Breast epithelium (tissue), 4 donors: ENCODE data around the gene C20orf141. TPM values are rescaled to one million over a fixed set of nuclear protein-coding genes. Genes with fewer than 3 reads are reported as not detected.
A peak's percentile ranks its signal among the peaks of the same experiment; 100 is the strongest.

Experiments
- DNase-seq, 2 donors: peaks; one replicate each; pipeline ENCODE4 v3.0.0-alpha.2; 2019; ENCODE audit warnings: low spot score in 2 of 2
- H3K27ac ChIP-seq, 2 donors: fragments of 200-600 bp; sonication (generic) in 1 of 2; one replicate each; pipeline ENCODE4 v1.5.1; 2016 to 2019; ENCODE audit warnings: mild to moderate bottlenecking in 1 of 2
- H3K27me3 ChIP-seq, 2 donors: fragments of 200-600 bp; sonication (generic) in 1 of 2; one replicate each; pipeline versions ENCODE4 v1.5.1 to v1.6.0; 2017 to 2019; ENCODE audit warnings: control low read depth in 1 of 2, mild to moderate bottlenecking in 1 of 2
- H3K36me3 ChIP-seq: fragments of 200-600 bp; one replicate; pipeline ENCODE4 v1.5.1; 2019
- H3K4me1 ChIP-seq, 2 donors: fragments of 200-600 bp; sonication (generic); one replicate each; pipeline ENCODE4 v1.5.1; 2016 to 2019; ENCODE audit warnings: control low read depth in 1 of 2
- H3K4me3 ChIP-seq, 3 donors: fragments of 200-600 bp; sonication (generic); 1 replicate in 2 of 3; 2 replicates in 1 of 3; pipeline ENCODE4 v1.5.1; 2016 to 2019; ENCODE audit warnings: mild to moderate bottlenecking in 3 of 3, moderate library complexity in 2 of 3
- H3K9me3 ChIP-seq, 2 donors: fragments of 200-600 bp; sonication (generic) in 1 of 2; one replicate each; pipeline ENCODE4 v1.5.1; 2016 to 2019; ENCODE audit warnings: control low read depth in 1 of 2
- POLR2A ChIP-seq: fragments of 450-650 bp; IDR thresholded peaks from one replicate; pipeline ENCODE4 v1.6.1; 2016; ENCODE audit warnings: antibody characterized with exemption, mild to moderate bottlenecking, moderate library complexity
- POLR2AphosphoS5 ChIP-seq, 3 donors: sonication (generic); formaldehyde crosslinking; IDR thresholded peaks; one replicate each; pipeline ENCODE4 v1.6.1; 2017; ENCODE audit warnings: antibody characterized with exemption in 3 of 3
- intact Hi-C: fragments of 100-400 bp; cut with DNase I; formaldehyde crosslinking; loops from one replicate; pipeline ENCODE4 v1.15.1; 2023; ENCODE audit warnings: low total_unique reads
- total RNA-seq, 3 donors: library from RNA; depleted of rRNA; stranded (reverse); fragments of >200 nt; gene quantifications; one replicate each; pipeline ENCODE4 v1.1.0, GENCODE V29; 2016
- TF ChIP-seq, protein P1 (sequence below), 3 donors: fragments of 450-650 bp; IDR thresholded peaks; one replicate each; pipeline ENCODE4 v1.5.1; 2016 to 2017; ENCODE audit warnings: antibody characterized with exemption in 3 of 3, mild to moderate bottlenecking in 3 of 3, moderate library complexity in 3 of 3

Gene C20orf141
- total RNA-seq, 3 donors from 2014 or later = not detected

- intact Hi-C loops = loop anchor here (5.0 kb wide), 1 partner anchor 873 kb away; no protein-coding TSS in a partner anchor
Observed at GRCh38 chr20:2815242-2815900, 584 bp downstream of the C20orf141 start.

DNA sequence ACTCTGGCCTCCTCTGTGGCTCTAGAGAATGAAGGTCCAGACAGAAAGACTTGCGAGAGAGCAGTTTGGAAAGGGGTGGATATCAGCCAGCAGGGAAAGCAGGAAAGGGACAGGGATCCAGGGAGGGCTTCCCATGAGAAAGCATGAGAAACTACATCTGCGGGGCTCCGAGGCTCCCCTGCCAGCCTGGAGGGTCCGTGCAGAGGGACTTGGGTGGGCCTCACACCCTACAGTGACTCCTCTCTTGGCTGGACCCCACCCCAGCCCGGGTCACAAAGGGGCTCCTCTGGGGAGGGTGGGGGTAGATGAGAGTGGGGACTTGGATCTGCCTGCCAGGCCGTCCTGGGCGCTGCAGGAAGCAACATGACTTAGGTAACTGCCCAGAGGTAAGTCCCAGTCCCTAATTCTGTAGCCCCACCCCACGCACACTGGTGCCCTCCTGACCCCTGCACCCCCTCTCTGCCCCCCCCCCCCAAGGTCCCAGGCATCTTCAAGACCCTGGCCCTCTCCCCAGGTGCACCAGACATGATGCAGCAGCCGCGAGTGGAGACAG, 1.3 kb downstream of the C20orf141 start, which contains the start of gene TMEM239:
TMEM239 (plus strand) TSS at position 335 of the 553 bp plus-strand sequence; CDS start at position 526, 191 bp downstream.
- Histone ChIP-seq H3K27ac (peak within 1 kb of the TSS; percentile 17 to 83), H3K4me1 (no peaks in the 10 kb centered on the region), H3K27me3 (peaks cover 2 to 9% of the 10 kb centered on the region in 2 donors), H3K9me3 (no peaks in the 10 kb centered on the region), H3K36me3 (no peaks in the 10 kb centered on the region), H3K4me3 (no peak within 1 kb of the TSS)
- DNase-seq = no peak
- intact Hi-C loops = loop anchor here (5.0 kb wide), 1 partner anchor 874 kb away; no protein-coding TSS in a partner anchor
- no peak for TF ChIP-seq POLR2A
- TF ChIP-seq POLR2AphosphoS5 (IDR thresholded peaks at IDR 0.05) = no peak
- TF ChIP-seq, protein P1, sequence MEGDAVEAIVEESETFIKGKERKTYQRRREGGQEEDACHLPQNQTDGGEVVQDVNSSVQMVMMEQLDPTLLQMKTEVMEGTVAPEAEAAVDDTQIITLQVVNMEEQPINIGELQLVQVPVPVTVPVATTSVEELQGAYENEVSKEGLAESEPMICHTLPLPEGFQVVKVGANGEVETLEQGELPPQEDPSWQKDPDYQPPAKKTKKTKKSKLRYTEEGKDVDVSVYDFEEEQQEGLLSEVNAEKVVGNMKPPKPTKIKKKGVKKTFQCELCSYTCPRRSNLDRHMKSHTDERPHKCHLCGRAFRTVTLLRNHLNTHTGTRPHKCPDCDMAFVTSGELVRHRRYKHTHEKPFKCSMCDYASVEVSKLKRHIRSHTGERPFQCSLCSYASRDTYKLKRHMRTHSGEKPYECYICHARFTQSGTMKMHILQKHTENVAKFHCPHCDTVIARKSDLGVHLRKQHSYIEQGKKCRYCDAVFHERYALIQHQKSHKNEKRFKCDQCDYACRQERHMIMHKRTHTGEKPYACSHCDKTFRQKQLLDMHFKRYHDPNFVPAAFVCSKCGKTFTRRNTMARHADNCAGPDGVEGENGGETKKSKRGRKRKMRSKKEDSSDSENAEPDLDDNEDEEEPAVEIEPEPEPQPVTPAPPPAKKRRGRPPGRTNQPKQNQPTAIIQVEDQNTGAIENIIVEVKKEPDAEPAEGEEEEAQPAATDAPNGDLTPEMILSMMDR (IDR thresholded peaks at IDR 0.05) = no peak

More at GRCh38 chr20:2815242-2815900, 584 bp downstream of the C20orf141 start:
- Histone ChIP-seq H3K27me3 (peaks cover 0 to 2% of the 10 kb centered on the region in 2 donors), H3K9me3 (no peaks in the 10 kb centered on the region), H3K4me1 (no peaks in the 10 kb centered on the region), H3K27ac (peak overlapping the region; percentile 17 to 83), H3K36me3 (no peaks in the 10 kb centered on the region), H3K4me3 (no peak overlapping the region)
- TF ChIP-seq, protein P1 (IDR thresholded peaks at IDR 0.05) = no peak
- TF ChIP-seq POLR2AphosphoS5 (IDR thresholded peaks at IDR 0.05) (no peak), POLR2A (no peak)
- peak in 1 of 2 donors; percentile 6 for DNase-seq

DNA sequence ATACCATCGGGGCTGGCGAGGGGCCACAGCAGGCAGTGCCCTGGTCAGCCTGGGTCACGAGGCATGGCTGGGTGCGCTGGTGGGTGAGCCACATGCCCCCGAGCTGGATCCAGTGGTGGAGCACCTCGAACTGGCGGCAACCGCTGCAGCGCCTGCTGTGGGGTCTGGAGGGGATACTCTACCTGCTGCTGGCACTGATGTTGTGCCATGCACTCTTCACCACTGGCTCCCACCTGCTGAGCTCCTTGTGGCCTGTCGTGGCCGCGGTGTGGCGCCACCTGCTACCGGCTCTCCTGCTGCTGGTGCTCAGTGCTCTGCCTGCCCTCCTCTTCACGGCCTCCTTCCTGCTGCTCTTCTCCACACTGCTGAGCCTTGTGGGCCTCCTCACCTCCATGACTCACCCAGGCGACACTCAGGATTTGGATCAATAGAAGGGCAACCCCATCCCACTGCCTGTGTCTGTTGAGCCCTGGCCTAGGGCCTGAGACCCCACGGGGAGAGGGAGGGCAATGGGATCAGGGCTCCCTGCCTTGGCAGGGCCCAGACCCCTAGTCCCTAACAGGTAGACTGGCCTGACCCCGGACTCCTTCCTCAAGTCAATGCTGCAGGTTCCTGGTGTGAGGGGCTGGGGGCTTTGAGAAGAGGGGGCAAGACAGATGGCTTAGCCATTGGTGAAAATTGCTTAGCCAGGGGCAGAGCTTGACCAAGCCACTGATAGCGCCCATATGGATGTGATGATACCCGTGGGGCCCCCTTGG, 2.0 kb downstream of the C20orf141 start:
- intact Hi-C loops = loop anchor here (5.0 kb wide), 1 partner anchor 874 kb away; no protein-coding TSS in a partner anchor
- H3K4me3 ChIP-seq = no peak overlapping the region
- no peak for DNase-seq
- peak overlapping the region in 1 of 2 donors; percentile 83 for H3K27ac ChIP-seq
- TF ChIP-seq POLR2A (no peak), POLR2AphosphoS5 (IDR thresholded peaks at IDR 0.05) (no peak)
- H3K4me1 ChIP-seq = no peaks in the 10 kb centered on the region
- H3K9me3 ChIP-seq = no peaks in the 10 kb centered on the region
- no peaks in the 10 kb centered on the region for H3K36me3 ChIP-seq
- H3K27me3 ChIP-seq = peaks cover 3 to 13% of the 10 kb centered on the region in 2 donors

- Histone ChIP-seq H3K9me3 (no peaks in the 10 kb centered on the region), H3K27ac (peak overlapping the region in 1 of 2 donors; percentile 83), H3K27me3 (peaks cover 3 to 13% of the 10 kb centered on the region in 2 donors), H3K4me3 (no peak overlapping the region), H3K36me3 (no peaks in the 10 kb centered on the region), H3K4me1 (no peaks in the 10 kb centered on the region)
- DNase-seq = peak in 1 of 2 donors; percentile 20
- intact Hi-C loops = loop anchor here (5.0 kb wide), 1 partner anchor 875 kb away; no protein-coding TSS in a partner anchor
- TF ChIP-seq, protein P1 (IDR thresholded peaks at IDR 0.05) = no peak
- TF ChIP-seq POLR2AphosphoS5 (IDR thresholded peaks at IDR 0.05) = no peak
- no peak for TF ChIP-seq POLR2A
Observed at GRCh38 chr20:2817341-2817726, 2.5 kb downstream of the C20orf141 start.

- Histone ChIP-seq H3K9me3 (no peaks in the 10 kb centered on the region), H3K36me3 (no peaks in the 10 kb centered on the region), H3K4me3 (no peak overlapping the region), H3K4me1 (no peaks in the 10 kb centered on the region), H3K27me3 (peaks cover 3 to 13% of the 10 kb centered on the region in 2 donors), H3K27ac (peak overlapping the region in 1 of 2 donors; percentile 83)
- intact Hi-C loops = loop anchor here (5.0 kb wide), 1 partner anchor 876 kb away; no protein-coding TSS in a partner anchor
- DNase-seq = peak in 1 of 2 donors; percentile 37
- TF ChIP-seq POLR2AphosphoS5 (IDR thresholded peaks at IDR 0.05) (peak in 1 of 3 donors; percentile 32), POLR2A (no peak)
- TF ChIP-seq, protein P1 (IDR thresholded peaks at IDR 0.05) = no peak
Observed at GRCh38 chr20:2817891-2818595, 3.3 kb downstream of the C20orf141 start.
